Subcutaneous abdominal adipose tissue (tissue), 5 donors: ENCODE results near the gene NOCT.
A peak's percentile ranks its signal among the peaks of the same experiment; 100 is the strongest.
"Not testable (repeated sequence)": the region's sequence is repeated elsewhere in the genome, so short reads cannot be mapped to it uniquely, and the experiment has no call there.

Experiments
- H3K27ac ChIP-seq: one replicate; pipeline ENCODE4 v1.7.0; 2013; ENCODE audit warnings: low read depth, mild to moderate bottlenecking, inconsistent platforms, low read length, moderate library complexity
- H3K27me3 ChIP-seq, 5 donors: one replicate each; pipeline ENCODE4 v1.7.0; 2013; ENCODE audit warnings: low read length in 5 of 5, inconsistent platforms in 1 of 5; ENCODE audit not compliant: control insufficient read depth in 5 of 5, insufficient read depth in 4 of 5
- H3K36me3 ChIP-seq, 5 donors: one replicate each; pipeline ENCODE4 v1.7.0; 2013; ENCODE audit warnings: low read length in 5 of 5; ENCODE audit not compliant: control insufficient read depth in 5 of 5, insufficient read depth in 5 of 5
- H3K4me1 ChIP-seq, 5 donors: one replicate each; pipeline ENCODE4 v1.7.0; 2013; ENCODE audit warnings: low read length in 5 of 5, mild to moderate bottlenecking in 3 of 5, moderate library complexity in 1 of 5; ENCODE audit not compliant: control insufficient read depth in 5 of 5, insufficient read depth in 5 of 5
- H3K4me3 ChIP-seq, 5 donors: one replicate each; pipeline ENCODE4 v1.7.0; 2013; ENCODE audit warnings: low read length in 5 of 5, low read depth in 1 of 5
- H3K9ac ChIP-seq, 5 donors: one replicate each; pipeline ENCODE4 v1.7.0; 2013; ENCODE audit warnings: low read length in 5 of 5, mild to moderate bottlenecking in 4 of 5, moderate library complexity in 3 of 5
- H3K9me3 ChIP-seq, 5 donors: one replicate each; pipeline ENCODE4 v1.7.0; 2013; ENCODE audit warnings: low read length in 5 of 5; ENCODE audit not compliant: control insufficient read depth in 5 of 5
- donor health status: healthy.
- donor health status: healthy.
- donor health status: healthy.
- donor health status: healthy.
- donor health status: healthy.

The NOCT gene

DNA sequence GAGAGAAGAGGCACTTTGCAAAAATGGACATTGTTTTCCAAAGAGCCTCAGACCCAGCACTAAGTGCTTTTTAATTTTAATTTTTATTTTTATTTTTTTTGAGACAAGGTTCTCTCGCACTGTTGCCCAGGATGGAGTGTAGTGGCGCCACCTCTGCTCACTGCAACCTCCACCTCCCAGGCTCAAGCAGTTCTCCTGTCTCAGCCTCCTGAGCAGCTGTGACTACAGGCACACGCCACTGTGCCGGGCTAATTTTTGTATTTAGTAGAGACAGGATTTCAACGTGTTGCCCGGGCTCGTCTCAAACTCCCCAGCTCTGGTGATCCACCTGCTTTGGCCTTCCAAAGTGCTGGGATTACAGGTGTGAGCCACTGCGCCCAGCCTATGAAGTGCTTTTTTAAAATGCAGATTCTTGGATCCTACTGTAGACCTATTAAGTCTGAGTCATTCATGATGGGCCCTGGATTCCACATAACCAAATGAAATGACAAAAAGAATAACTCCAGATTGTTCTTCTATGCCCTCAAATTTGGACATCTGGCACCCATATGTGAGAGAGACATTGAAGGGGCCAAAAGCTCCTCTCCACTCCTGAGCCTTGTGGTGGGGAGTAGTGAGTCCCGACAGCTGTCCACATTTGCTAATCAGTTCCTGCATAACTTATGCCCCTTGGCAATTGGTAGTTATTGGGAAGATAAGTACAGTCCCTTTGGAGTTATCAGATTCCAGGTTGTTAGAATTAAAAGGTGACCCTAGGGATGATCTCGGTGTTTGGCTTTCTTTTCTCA is 3.6 kb downstream of the NOCT start:
- Histone ChIP-seq H3K4me1 (peaks cover 6 to 43% (median 36%) of the 10 kb centered on the region in 5 donors), H3K9me3 (no peaks in the 10 kb centered on the region), H3K27me3 (no peaks in the 10 kb centered on the region), H3K9ac (peak overlapping the region in 1 of 5 donors; percentile 44), H3K27ac (peak overlapping the region; percentile 73), H3K36me3 (peaks cover 0 to 4% (median 0%) of the 10 kb centered on the region in 5 donors), H3K4me3 (peak overlapping the region in 4 of 5 donors; percentile 7 to 96 (median 53))

DNA sequence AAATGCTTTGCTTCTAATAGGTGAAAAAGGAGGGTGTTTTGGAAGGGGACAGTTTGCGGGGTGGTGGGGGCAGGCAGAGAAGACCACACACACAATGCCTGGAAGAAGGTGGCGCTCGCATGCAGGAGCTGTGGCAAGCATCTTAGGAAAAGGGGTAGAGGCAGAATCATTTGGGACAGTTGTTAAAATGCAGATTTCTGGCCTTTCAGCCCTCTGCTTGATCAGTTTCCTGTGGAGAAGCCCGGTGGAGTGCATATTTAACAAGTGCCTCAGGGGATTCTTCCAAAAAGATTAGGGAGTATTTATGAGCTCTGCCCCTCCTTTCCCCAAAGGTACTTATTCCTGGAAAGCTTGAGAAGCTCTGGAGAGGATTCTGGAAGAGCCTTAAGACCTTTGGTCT is 4.8 kb downstream of the NOCT start:
- H3K9me3 ChIP-seq, result no peaks in the 10 kb centered on the region
- no peak overlapping the region for H3K4me3 ChIP-seq
- H3K9ac ChIP-seq, result peak overlapping the region in 1 of 5 donors; percentile 25
- H3K27me3 ChIP-seq, result no peaks in the 10 kb centered on the region
- peaks cover 0 to 4% (median 0%) of the 10 kb centered on the region in 5 donors for H3K36me3 ChIP-seq
- H3K27ac ChIP-seq, result no peak overlapping the region
- H3K4me1 ChIP-seq, result peaks cover 2 to 42% (median 32%) of the 10 kb centered on the region in 5 donors

DNA sequence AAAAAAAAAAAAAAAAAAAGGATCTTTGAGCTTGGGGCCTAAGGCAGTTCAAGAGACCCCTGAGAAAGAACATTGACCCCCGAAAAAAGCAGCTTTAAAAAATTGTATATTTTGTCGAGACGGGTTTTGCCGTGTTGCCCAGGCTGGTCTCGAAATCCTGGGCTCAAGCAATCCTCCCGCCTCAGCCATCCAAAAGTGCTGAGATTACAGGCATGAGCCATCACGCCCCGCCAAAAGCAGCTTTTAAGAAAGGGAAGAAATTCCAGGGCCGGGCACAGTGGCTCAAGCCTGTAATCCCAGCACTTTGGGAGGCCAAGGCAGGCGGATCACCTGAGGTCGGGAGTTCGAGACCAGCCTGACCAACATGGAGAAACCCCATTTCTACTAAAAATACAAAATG is 5.5 kb downstream of the NOCT start:
- not testable (repeated sequence) for H3K9me3 ChIP-seq, H3K4me3 ChIP-seq, H3K27me3 ChIP-seq, H3K9ac ChIP-seq, H3K36me3 ChIP-seq, H3K27ac ChIP-seq
- peaks cover 2 to 42% (median 32%) of the 10 kb centered on the region in 5 donors for H3K4me1 ChIP-seq

DNA sequence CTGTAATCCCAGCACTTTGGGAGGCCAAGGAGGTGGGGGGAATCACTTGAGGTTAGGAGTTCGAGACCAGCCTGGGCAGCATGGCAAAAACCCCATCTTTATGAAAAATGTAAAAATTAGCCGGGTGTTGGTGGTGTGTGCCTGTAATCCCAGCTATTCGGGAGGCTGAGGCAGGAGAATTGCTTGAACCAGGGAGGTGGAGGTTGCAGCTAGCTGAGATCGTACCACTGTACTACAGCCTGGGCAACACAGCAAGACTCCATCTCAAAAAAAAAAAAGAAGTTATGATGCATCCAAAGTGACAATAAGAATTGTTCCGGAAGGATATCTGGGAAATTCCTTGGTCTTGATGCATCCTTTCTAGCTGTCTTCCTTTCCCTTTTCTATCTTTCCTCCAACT is 7.3 kb downstream of the NOCT start:
- no peak overlapping the region for H3K27ac ChIP-seq
- peaks cover 0 to 4% (median 0%) of the 10 kb centered on the region in 5 donors for H3K36me3 ChIP-seq
- no peaks in the 10 kb centered on the region for H3K9me3 ChIP-seq
- H3K27me3 ChIP-seq, result no peaks in the 10 kb centered on the region
- H3K9ac ChIP-seq, result no peak overlapping the region
- no peak overlapping the region for H3K4me3 ChIP-seq
- H3K4me1 ChIP-seq, result peaks cover 2 to 38% (median 29%) of the 10 kb centered on the region in 5 donors

DNA sequence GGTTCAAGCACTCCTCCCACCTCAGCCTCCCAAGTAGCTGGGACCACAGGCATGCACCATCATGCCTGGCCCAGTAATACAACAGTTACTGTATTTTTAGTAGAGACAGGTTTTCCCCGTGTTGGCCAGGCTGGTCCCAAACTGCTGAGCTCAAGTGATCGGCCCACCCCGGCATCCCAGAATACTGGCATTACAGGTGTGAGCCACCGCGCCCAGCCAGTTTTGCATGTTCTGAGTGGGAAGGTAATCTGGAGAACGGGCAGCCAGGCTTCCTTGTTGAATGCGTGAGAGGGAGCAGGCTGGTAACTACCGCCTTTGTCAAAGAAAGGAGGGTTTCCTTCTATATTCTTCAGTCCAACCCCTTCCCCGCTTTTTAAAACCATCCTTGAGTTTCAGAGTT is 9.1 kb downstream of the NOCT start:
- Histone ChIP-seq H3K27me3 (no peaks in the 10 kb centered on the region), H3K27ac (no peak overlapping the region), H3K36me3 (peaks cover 0 to 7% (median 4%) of the 10 kb centered on the region in 5 donors), H3K9ac (no peak overlapping the region), H3K9me3 (no peaks in the 10 kb centered on the region), H3K4me1 (peaks cover 3 to 24% (median 23%) of the 10 kb centered on the region in 5 donors), H3K4me3 (no peak overlapping the region)

DNA sequence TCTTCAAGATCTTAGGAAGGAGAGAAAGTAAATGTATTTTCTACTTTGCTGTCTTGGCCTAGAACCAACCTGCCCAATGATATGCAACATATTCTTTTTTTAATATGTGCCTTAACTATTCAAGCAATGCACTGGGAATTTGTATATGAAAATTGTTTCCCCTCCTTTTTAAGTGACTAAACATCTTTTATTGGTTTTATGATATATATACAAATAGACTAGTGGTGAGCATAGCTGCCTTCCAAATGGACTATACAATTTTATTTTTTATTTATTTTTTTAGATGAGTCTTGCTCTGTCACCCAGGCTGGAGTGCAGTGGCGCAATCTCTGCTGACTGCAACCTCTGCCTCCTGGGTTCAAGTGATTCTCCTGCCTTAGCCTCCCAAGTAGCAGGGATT is 10.3 kb downstream of the NOCT start:
- peaks cover 3 to 28% (median 17%) of the 10 kb centered on the region in 5 donors for H3K4me1 ChIP-seq
- no peaks in the 10 kb centered on the region for H3K27me3 ChIP-seq
- no peak overlapping the region for H3K27ac ChIP-seq
- no peak overlapping the region for H3K9ac ChIP-seq
- H3K4me3 ChIP-seq, result no peak overlapping the region
- no peaks in the 10 kb centered on the region for H3K9me3 ChIP-seq
- peaks cover 0 to 4% (median 4%) of the 10 kb centered on the region in 5 donors for H3K36me3 ChIP-seq

DNA sequence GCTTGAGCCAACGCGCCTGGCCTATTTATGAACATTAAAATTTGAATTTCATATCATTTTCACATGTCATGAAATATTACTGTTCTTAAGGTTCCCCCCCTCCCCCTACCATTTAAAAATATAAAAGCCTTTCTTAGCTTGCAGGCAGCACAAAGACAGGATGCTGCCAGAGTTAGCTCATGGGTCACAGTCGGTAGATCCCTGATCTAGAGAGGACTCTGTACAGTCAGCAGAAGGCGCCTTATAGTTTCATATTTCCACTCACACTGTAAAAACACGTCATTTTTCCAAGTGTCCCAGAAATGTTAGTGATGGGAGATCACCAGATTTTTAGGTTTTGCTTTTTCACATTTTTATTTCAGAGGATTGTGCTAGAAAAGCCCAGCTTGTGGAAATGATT is 12.2 kb downstream of the NOCT start:
- Histone ChIP-seq H3K36me3 (peaks cover 0 to 4% (median 4%) of the 10 kb centered on the region in 5 donors), H3K27me3 (no peaks in the 10 kb centered on the region), H3K4me3 (no peak overlapping the region), H3K9ac (no peak overlapping the region), H3K9me3 (no peaks in the 10 kb centered on the region), H3K4me1 (peaks cover 3 to 30% (median 26%) of the 10 kb centered on the region in 5 donors), H3K27ac (peak overlapping the region; percentile 69)

DNA sequence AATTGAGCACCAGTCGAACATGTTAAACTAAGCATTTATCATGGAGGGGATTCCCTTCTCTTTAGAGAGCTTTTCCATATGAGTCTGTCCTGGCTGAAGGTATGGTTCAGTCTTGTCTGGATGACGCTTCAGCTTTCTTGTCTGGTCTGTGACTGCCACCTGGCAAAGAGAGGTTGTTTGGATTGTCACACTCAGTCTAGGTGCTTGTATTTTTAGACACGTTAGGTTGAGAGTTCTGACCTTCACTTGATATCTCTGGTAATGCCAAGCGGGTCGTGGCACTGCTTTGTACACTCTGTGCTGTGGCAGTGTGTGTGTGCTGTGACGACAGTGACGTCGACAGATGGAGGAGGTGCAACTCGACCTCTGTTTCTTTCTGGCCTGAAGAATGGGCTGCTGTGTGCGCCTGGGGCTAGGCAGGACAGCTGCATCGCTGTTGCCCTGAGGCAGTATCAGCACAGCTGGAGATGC is 12.6 kb downstream of the NOCT start:
- Histone ChIP-seq H3K9me3 (no peaks in the 10 kb centered on the region), H3K4me1 (peaks cover 3 to 30% (median 26%) of the 10 kb centered on the region in 5 donors), H3K4me3 (peak overlapping the region in 1 of 5 donors; percentile 7), H3K36me3 (peaks cover 0 to 4% (median 4%) of the 10 kb centered on the region in 5 donors), H3K27ac (peak overlapping the region; percentile 69), H3K27me3 (no peaks in the 10 kb centered on the region), H3K9ac (no peak overlapping the region)

DNA sequence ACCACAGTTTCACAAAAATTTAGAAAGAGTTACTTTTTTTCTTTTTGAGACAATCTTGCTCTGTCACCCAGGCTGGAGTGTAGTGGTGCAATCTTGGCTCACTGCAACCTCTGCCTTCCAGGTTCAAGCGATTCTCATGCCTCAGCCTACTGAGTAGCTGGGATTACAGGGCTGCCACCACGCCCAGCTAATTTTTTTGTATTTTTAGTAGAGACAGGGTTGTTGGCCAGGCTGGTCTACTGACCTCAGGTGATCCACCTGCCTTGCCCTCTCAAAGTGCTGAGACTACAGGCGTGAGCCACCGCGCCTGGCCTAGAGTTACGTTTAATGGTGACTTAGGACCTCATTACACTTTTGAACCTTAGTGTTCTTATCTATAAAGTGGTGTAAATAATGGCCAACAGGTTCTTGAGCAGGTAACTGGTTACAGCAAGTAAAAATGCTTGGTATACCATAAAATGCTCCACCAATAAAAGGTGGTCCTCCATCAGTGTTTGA is 14.3 kb downstream of the NOCT start:
- peaks cover 3 to 35% (median 23%) of the 10 kb centered on the region in 5 donors for H3K4me1 ChIP-seq
- H3K9me3 ChIP-seq, H3K27me3 ChIP-seq, H3K9ac ChIP-seq, H3K36me3 ChIP-seq, H3K4me3 ChIP-seq, H3K27ac ChIP-seq: not testable (repeated sequence)

DNA sequence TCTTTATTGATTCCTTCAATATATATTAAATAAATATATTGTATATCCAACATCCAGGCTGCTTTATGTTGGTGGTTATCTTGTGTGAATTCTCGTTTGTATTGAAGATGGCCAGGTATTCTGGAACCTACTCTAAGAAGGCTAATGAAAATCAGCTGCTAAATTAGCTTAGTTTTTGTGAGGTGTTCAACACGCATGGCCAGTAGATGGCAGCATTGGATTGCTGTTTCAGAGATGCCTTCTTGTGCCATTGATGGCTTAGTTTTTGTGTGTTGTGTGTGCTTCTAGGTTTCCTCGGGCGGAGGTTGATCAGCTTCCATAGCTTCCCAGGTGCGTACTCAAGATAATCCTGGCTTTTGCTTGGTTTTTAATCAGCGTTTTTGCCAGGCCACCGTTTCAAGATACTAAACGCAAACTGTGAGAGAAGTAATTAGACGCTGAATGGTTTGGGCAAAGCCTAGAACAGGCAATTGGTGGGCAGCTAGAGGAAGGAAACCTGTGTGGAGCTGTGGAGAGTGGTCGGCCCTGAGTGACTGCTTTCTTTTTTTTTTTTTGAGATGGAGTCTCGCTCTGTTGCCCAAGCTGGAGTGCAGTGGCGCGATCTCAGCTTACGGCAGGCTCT is 15.1 kb downstream of the NOCT start:
- no peaks in the 10 kb centered on the region for H3K9me3 ChIP-seq
- H3K36me3 ChIP-seq, result peaks cover 0 to 7% (median 4%) of the 10 kb centered on the region in 5 donors
- peaks cover 3 to 33% (median 22%) of the 10 kb centered on the region in 5 donors for H3K4me1 ChIP-seq
- H3K4me3 ChIP-seq, result no peak overlapping the region
- no peak overlapping the region for H3K9ac ChIP-seq
- H3K27ac ChIP-seq, result no peak overlapping the region
- no peaks in the 10 kb centered on the region for H3K27me3 ChIP-seq
